SH-SY5Y (cell line): ENCODE measurements around the gene TIMP4.

Source experiments
- GATA2 ChIP-seq: IDR thresholded peaks from 2 replicates; pipeline ENCODE4 v1.6.1; 2011; ENCODE audit warnings: mild to moderate bottlenecking, low read depth, low read length
- GATA3 ChIP-seq: IDR thresholded peaks from 2 replicates; pipeline ENCODE4 v1.6.1; 2011; ENCODE audit warnings: low read depth, mild to moderate bottlenecking, low read length, moderate library complexity

The TIMP4 gene

GRCh38 chr3:12179441-12179840, 20.7 kb upstream of the TIMP4 start:
- TF ChIP-seq GATA3 (no peak), GATA2 (no peak)

- TF ChIP-seq GATA2, result no peak
- TF ChIP-seq GATA3, result no peak
These were observed 19.5 kb upstream of the TIMP4 start for GRCh38 chr3:12178091-12178820.

- no peak for TF ChIP-seq GATA3
- no peak for TF ChIP-seq GATA2
These were observed 18.4 kb upstream of the TIMP4 start for GRCh38 chr3:12177126-12177525.

GRCh38 chr3:12175844-12176453, 17.2 kb upstream of the TIMP4 start:
- TF ChIP-seq GATA2 (no peak), GATA3 (no peak)

GRCh38 chr3:12175137-12175593, 16.5 kb upstream of the TIMP4 start:
- TF ChIP-seq GATA2 (no peak), GATA3 (no peak)

GRCh38 chr3:12170207-12170606, 11.5 kb upstream of the TIMP4 start:
- TF ChIP-seq GATA2 (no peak), GATA3 (no peak)

GRCh38 chr3:12165909-12166308, 7.2 kb upstream of the TIMP4 start:
- TF ChIP-seq GATA2, result no peak
- TF ChIP-seq GATA3, result no peak

- TF ChIP-seq GATA2 (no peak), GATA3 (no peak)
These were observed 502 bp upstream of the TIMP4 start for GRCh38 chr3:12159227-12159601.

GRCh38 chr3:12157026-12157425, 1.7 kb downstream of the TIMP4 start:
- TF ChIP-seq GATA3, result no peak
- no peak for TF ChIP-seq GATA2

- TF ChIP-seq GATA3 (no peak), GATA2 (no peak)
These were observed 2.9 kb downstream of the TIMP4 start for GRCh38 chr3:12155828-12156227.

GRCh38 chr3:12155264-12155663, 3.4 kb downstream of the TIMP4 start:
- TF ChIP-seq GATA3 (no peak), GATA2 (no peak)

GRCh38 chr3:12154151-12154550, 4.6 kb downstream of the TIMP4 start:
- TF ChIP-seq GATA2 (no peak), GATA3 (no peak)

GRCh38 chr3:12150112-12150511, 8.6 kb downstream of the TIMP4 start:
- no peak for TF ChIP-seq GATA3
- TF ChIP-seq GATA2, result no peak

GRCh38 chr3:12149029-12149428, 9.7 kb downstream of the TIMP4 start:
- TF ChIP-seq GATA2, result no peak
- TF ChIP-seq GATA3, result no peak

GRCh38 chr3:12148183-12148940, 10.3 kb downstream of the TIMP4 start:
- TF ChIP-seq GATA3 (no peak), GATA2 (no peak; the same call in 1 of the 2 replicates)
